Mucosa of gallbladder (tissue), 1 donor: ENCODE data around the gene EDC3. TPM values are rescaled to one million over a fixed set of nuclear protein-coding genes. Genes with fewer than 3 reads are reported as not detected.
"Not testable (repeated sequence)": the region's sequence is repeated elsewhere in the genome, so short reads cannot be mapped to it uniquely, and the experiment has no call there.

Source experiments
- DNase-seq: peaks from one replicate; pipeline ENCODE4 v3.0.0-alpha.2; 2020; ENCODE audit warnings: low spot score
- total RNA-seq: library from RNA; stranded (reverse); gene quantifications from one replicate; pipeline ENCODE4 v1.2.1, GENCODE V29; 2021
- donor health status: DM: no; HTN: no; CAD: no.

EDC3 gene, protein sequence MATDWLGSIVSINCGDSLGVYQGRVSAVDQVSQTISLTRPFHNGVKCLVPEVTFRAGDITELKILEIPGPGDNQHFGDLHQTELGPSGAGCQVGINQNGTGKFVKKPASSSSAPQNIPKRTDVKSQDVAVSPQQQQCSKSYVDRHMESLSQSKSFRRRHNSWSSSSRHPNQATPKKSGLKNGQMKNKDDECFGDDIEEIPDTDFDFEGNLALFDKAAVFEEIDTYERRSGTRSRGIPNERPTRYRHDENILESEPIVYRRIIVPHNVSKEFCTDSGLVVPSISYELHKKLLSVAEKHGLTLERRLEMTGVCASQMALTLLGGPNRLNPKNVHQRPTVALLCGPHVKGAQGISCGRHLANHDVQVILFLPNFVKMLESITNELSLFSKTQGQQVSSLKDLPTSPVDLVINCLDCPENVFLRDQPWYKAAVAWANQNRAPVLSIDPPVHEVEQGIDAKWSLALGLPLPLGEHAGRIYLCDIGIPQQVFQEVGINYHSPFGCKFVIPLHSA
- total RNA-seq = 35.9 TPM

GRCh38 chr15:74695597-74696397 lies at the start of gene EDC3:
Gene EDC3, minus strand, starts transcription at chr15:74696024. Its CDS starts 20,900 bp downstream, at chr15:74675124.
- peak; percentile 90 for DNase-seq

DNA sequence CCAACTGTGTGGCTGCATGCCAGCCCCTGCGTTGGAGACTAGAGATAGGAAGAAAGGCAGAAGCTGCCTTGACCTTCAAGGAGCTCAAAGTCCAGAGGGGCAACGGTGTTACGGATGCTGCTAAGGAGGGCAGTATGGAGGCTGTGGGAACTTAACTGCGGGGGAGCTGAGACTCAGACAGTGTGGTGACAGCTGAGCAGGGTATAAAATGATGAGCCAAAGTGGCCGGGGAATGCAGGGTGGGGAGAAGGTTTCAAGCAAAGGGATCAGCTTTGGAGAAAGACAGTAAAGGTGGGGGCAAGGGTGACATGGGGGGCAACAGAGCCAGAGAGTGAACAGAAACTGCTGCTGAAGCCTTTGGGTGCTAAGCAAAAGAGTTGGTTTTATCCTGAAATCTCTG lies 46.6 kb upstream of the EDC3 start:
- no peak for DNase-seq

- not testable (repeated sequence) for DNase-seq
Observed at GRCh38 chr15:74738239-74738638, 42.4 kb upstream of the EDC3 start.

DNA sequence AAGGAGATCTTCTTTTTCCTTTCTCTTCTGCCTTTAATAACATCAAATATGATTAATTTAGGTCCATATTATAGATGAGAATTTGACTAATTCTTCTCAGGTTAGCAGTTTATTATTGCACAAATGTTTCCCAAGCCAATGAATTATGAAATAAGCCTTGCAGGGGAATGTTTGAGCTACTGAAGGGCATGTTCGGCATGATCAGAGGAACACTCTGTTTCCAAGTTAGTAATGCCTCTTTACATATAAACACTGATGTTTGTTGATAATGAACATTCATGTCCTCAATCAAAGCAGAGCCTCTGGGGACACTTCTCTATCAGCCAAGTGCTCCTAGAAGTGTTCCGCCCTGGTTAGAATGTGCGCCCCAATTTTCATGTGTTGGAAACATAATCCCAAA lies 39.5 kb upstream of the EDC3 start:
- DNase-seq = no peak

DNA sequence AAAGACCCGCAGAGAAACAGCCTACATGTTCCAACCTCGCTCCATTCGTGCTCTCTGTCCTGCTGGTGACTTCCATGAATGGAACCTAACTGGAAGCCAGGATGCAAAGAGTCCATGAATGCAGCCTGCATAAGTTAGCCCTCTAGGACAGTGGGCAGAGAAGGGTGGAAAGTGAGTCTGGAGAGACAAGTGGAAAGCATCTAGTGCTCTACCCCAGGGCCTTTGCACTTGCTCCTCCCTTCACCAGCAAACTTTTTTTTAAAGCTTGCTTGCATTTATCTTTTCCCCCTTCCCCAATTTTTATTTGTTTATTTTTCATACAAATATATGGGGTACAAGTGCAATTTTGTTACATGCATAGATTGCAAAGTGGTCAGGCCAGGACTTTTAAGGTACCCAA lies 37.4 kb upstream of the EDC3 start:
- no peak for DNase-seq

GRCh38 chr15:74732846-74733245 lies 37.0 kb upstream of the EDC3 start:
- no peak for DNase-seq

GRCh38 chr15:74730619-74731316 lies 34.9 kb upstream of the EDC3 start:
- DNase-seq = peak; percentile 34

DNA sequence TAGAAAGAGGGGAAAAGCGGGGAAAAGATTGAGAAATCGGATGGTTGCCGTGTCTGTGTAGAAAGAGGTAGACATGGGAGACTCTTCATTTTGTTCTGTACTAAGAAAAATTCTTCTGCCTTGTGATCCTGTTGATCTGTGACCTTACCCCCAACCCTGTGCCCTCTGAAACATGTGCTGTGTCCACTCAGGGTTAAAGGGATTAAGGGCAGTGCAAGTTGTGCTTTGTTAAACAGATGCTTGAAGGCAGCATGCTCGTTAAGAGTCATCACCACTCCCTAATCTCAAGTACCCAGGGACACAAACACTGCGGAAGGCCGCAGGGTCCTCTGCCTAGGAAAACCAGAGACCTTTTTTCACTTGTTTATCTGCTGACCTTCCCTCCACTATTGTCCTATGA lies 33.5 kb upstream of the EDC3 start:
- DNase-seq = not testable (repeated sequence)

- not testable (repeated sequence) for DNase-seq
Observed at GRCh38 chr15:74728699-74729098, 32.9 kb upstream of the EDC3 start.

DNA sequence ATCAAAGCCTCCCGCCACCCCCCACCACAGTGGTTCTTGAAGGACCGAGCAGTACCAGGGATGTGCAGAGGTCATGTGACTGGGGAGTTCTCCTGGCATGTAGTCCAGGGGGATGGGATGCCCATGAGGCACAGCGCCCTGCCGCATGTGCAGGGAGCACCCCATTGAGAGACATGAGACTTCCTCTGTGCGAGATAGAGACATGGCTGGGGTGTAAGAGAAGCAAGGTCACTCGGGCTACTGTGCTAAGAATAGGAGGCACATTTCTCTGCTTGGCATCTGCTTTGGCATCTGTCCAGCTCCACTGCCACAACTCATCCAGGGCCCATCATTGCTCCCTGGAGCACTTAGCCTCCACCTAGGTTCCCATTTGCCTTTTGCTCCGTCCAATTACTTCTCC lies 31.9 kb upstream of the EDC3 start:
- DNase-seq = no peak

DNA sequence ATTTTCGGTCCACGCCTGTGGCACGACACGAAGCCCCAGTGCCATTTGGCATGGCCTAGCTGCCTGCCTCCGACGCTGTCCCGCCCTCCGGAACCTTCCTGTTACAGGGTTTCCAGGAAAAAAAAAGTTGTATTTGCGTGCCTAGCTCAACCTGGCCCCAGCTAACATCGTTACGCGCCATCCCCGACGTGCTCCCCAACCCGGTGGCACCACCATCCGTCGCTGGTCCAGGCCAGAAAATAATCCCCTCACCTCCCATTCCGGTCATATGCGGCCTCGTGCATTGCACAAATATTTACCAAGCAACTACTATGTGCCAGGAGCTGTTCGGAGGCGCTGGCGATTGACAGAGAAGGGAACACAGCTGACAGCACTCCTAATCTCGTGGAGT lies 30.9 kb upstream of the EDC3 start:
- no peak for DNase-seq

GRCh38 chr15:74725845-74726773 lies 30.3 kb upstream of the EDC3 start:
- peak; percentile 24 for DNase-seq

DNA sequence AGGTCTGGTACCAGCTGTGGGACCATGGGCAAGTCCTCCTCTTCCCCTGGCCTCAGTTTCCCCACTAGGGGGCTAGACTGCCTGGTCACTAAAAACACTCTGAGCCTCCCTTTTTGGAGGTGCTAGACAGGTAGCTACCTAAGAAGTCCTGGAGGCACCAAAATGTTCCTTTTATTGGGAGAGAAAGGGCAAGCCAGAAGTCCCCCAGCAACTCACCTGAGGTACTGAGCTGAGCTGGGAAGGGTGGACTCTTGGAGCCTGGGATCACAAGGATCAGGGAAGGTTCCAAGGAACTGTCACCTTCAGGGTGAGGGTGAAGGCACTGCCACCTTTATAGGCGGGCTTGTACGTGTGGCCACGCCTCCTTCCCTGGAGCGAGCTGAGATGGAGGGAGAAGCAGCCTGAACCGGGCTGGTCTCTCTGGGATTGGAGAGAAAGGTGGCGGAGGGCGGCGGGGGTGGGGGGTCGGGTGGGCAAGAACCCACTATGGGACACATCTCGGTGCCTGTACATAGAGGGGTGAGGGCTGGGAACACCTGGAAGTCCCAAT lies 29.5 kb upstream of the EDC3 start, which contains the start of gene CYP1A1:
Gene CYP1A1 (minus strand): TSS at position 304 of the 550 bp plus-strand sequence. CDS start 2,431 bp downstream, outside the sequence.
- DNase-seq = peak; percentile 21

DNA sequence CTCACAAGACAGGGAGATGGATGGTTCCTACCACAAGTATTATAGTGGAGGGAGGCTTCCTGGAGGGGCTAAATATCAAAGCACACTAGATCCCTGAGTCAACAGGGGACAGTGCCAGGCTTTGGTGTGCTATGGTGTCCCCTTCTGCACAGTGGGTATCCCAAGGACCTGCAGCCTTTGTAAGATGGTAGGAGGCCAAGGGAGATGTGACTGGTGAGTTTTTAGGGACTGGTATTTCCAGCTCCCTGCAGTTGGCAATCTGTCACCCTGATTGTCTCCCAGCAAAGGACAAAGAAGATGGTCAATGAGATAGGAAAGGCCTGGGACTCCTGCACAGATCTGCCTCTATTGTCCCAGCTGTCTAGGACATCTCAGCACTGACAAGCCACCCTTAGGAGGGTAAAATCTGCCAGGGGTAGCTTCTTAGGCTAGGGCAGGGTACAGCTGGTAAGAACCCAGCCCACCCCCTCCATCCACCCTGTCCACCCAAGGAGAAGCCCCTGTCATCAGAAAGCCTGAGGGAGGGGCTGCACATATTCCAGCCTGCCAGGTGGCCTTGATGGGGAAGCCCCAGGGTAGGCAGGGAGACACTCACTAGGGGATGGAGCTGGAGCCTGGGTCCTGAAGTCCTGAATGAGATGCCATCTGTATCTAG lies 28.9 kb upstream of the EDC3 start:
- DNase-seq = no peak

DNA sequence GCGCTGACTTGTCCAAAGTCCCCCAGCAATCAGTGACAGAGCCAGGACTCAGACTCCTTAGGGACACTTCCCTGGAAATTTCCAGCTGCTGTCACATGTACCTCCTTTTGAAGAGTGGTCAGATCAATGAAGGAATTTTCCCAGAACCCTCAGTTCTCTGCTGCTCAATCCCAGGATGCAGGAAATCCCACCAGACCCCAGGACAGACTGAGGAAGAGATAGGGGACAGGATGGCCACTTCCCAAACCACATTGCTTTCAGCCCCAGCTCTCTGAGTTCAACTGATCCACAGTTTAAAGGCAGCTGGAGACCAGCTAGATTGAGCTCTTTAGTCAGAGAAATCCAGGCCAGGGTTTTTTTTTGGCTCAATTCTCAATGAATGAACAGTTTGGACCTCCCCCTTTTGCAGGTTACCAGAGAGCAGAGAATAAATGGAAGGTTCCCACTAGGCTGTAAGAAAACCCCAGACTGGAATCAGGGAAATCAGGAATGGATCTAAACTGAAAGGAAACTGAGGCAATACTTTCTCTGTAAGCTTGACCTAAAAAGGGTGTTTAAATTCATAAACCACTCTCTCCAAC lies 28.0 kb upstream of the EDC3 start:
- peak; percentile 21 for DNase-seq

- no peak for DNase-seq
Observed at GRCh38 chr15:74723187-74723586, 27.4 kb upstream of the EDC3 start.

DNA sequence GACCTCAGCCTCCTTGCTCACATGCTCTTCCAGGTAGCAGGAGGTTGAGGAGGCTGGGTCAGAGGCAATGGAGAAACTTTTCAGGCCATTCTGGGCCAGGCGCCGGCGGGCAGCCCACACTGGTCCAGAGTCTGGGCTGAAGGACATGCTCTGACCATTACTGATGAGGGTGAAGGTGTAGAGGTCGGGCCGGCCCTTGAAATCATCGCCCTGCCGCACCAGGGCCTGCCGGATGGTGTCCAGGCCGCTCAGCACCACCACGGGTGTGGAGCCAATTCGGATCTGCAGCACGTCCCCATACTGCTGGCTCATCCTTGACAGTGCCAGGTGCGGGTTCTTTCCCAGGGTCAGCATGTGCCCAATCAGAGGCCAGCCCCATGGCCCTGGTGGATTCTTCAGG lies 26.8 kb upstream of the EDC3 start:
- no peak for DNase-seq

DNA sequence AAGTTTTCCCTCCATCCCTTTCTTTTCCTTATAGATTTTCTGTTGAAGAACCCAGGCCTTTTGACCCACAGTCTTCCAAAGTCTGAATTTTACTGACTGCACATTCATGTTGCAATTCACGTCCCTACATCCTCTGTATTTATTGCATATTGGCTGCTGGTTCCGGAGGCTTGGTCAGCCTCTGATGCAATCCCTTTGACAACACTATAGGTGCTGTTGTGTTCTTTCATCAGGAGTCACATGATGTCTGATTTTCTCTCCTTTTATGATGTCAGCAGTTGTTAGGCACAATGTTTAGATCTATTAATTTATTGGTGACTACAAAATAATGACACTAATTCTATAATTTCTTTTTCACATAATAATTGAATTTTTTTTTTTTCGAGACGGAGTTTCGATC lies 20.8 kb upstream of the EDC3 start:
- DNase-seq = no peak

- DNase-seq = no peak
Observed at GRCh38 chr15:74712311-74712710, 16.5 kb upstream of the EDC3 start.
